Psoas muscle (tissue), 8 donors: Measurements from ENCODE around the gene RASA3. TPM values are rescaled to one million over a fixed set of nuclear protein-coding genes. Genes with fewer than 3 reads are reported as not detected.
"Not testable (repeated sequence)": the region's sequence is repeated elsewhere in the genome, so short reads cannot be mapped to it uniquely, and the experiment has no call there.

ENCODE experiments used
- ATAC-seq, 4 donors: fragments of 200-7000 bp; cut with Tn5 transposase; one replicate each; pipeline ENCODE4 v1.9.1; 2020; ENCODE audit warnings: moderate library complexity in 3 of 4, mild to moderate bottlenecking in 2 of 4
- DNase-seq, 2 donors: peaks; one replicate each; pipeline ENCODE4 v3.0.0-alpha.2; 2020
- H3K27ac ChIP-seq: fragments of 200-600 bp; one replicate; pipeline ENCODE4 v1.8.0; 2022
- H3K27me3 ChIP-seq, 3 donors: fragments of 200-600 bp in 1 of 3; one replicate each; pipeline versions ENCODE4 v1.6.1 to v1.8.0; 2013 to 2022; ENCODE audit warnings: low read length in 2 of 3, mild to moderate bottlenecking in 2 of 3, moderate library complexity in 1 of 3; ENCODE audit not compliant: insufficient read depth in 3 of 3
- H3K36me3 ChIP-seq, 2 donors: fragments of 200-600 bp in 1 of 2; one replicate each; pipeline versions ENCODE4 v1.6.1 to v1.8.0; 2013 to 2022; ENCODE audit warnings: low read depth in 1 of 2, mild to moderate bottlenecking in 1 of 2, moderate library complexity in 1 of 2; ENCODE audit not compliant: insufficient read depth in 1 of 2
- H3K4me1 ChIP-seq: fragments of 200-600 bp; one replicate; pipeline ENCODE4 v1.8.0; 2022
- H3K4me3 ChIP-seq: fragments of 200-600 bp; one replicate; pipeline ENCODE4 v1.8.0; 2022; ENCODE audit warnings: mild to moderate bottlenecking
- H3K9me3 ChIP-seq: fragments of 200-600 bp; one replicate; pipeline ENCODE4 v1.8.0; 2022
- WGBS, 3 donors: extraction: QIAGEN DNeasy Blood & Tissue Kit; methylation state at CpG; one replicate each; pipeline versions ENCODE4 v1.1.6 to v1.1.7; 2013; 5-methylcytosine and 5-hydroxymethylcytosine counted together
- intact Hi-C, 2 donors: fragments of 100-400 bp; cut with DNase I; formaldehyde crosslinking; loops; one replicate each; pipeline versions ENCODE4 v1.11.0 to v1.14.2; 2022
- polyA plus RNA-seq, 3 donors: library from polyadenylated mRNA; stranded (reverse); fragments of 200-250 nt; gene quantifications; one replicate each; pipeline ENCODE4 v1.2.3, GENCODE V29; 2013
- total RNA-seq, 4 donors: library from RNA; stranded (reverse); fragmentation: NEBNext Ultra II Directional in 2 of 4; extraction: Animal tissue kit (Norgen Biotek cat#: 25700) in 2 of 4; gene quantifications; one replicate each; pipeline versions ENCODE4 v1.2.1 to v1.2.4, GENCODE V29; 2021 to 2023
- TF ChIP-seq, protein P1 (sequence below): fragments of 200-600 bp; IDR thresholded peaks from one replicate; pipeline ENCODE4 v1.8.0; 2022; ENCODE audit warnings: antibody characterized with exemption
- donor health status: healthy with polysubstance abuse.
- donor health status: DM: no; HTN: no; CAD: no; lungs with moderate emphysema.
- donor health status: Bipolar disorder and iron deficiency.
- donor health status: healthy.
- donor health status: DM: yes; HTN: yes; CAD: no.
- donor health status: DM: no; HTN: no; CAD: no.
- donor health status: DM: no; HTN: no; CAD: no.
- donor health status: DM: yes; HTN: yes; CAD: no.

The RASA3 gene
- total and polyA plus RNA-seq, 7 donors, result 4.8 to 24.4 (median 13.1) TPM

DNA sequence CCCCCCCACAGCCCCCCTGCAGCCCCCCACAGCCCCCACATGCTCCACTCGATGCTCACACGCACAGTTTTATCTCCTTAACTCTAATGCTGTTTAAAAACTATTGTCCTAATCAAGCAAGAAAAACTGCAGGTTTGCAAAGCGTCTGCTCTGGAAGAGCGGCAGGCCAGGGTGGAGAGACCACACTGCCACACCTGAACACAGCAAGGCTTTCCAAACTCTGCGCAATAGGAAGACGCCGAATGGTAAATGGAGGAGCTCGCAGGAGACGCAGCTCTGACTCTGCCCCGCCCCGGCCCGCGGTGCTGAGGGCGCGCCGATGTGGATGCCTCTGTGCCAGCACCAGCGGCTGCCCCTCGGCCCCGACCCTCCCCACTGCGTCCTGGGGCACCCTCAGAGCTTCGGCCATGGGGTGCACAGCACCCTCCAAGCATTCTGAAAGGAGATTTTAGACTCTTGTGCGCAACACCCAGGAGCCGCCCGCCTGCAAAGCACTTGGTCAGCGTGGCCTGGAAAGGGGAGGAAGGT lies 32.4 kb downstream of the RASA3 start:
- Histone ChIP-seq H3K27me3 (no peaks in the 10 kb centered on the region), H3K27ac (peak overlapping the region; percentile 75), H3K4me3 (no peak overlapping the region), H3K4me1 (peaks cover 38% of the 10 kb centered on the region), H3K36me3 (no peaks in the 10 kb centered on the region), H3K9me3 (no peaks in the 10 kb centered on the region)
- WGBS, 3 donors, result 65 to 81% (median 76%) methylated on average over 25 of the region's 25 CpGs
- intact Hi-C loops, result loop anchor here (5.0 kb wide), 2 partner anchors 33 to 38 kb away; no protein-coding TSS in a partner anchor
- TF ChIP-seq, protein P1, sequence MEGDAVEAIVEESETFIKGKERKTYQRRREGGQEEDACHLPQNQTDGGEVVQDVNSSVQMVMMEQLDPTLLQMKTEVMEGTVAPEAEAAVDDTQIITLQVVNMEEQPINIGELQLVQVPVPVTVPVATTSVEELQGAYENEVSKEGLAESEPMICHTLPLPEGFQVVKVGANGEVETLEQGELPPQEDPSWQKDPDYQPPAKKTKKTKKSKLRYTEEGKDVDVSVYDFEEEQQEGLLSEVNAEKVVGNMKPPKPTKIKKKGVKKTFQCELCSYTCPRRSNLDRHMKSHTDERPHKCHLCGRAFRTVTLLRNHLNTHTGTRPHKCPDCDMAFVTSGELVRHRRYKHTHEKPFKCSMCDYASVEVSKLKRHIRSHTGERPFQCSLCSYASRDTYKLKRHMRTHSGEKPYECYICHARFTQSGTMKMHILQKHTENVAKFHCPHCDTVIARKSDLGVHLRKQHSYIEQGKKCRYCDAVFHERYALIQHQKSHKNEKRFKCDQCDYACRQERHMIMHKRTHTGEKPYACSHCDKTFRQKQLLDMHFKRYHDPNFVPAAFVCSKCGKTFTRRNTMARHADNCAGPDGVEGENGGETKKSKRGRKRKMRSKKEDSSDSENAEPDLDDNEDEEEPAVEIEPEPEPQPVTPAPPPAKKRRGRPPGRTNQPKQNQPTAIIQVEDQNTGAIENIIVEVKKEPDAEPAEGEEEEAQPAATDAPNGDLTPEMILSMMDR, result no peak
- DNase-seq (peak in 1 of 2 donors; percentile 58), ATAC-seq (peak in 3 of 4 donors; percentile 14 to 42 (median 15))

DNA sequence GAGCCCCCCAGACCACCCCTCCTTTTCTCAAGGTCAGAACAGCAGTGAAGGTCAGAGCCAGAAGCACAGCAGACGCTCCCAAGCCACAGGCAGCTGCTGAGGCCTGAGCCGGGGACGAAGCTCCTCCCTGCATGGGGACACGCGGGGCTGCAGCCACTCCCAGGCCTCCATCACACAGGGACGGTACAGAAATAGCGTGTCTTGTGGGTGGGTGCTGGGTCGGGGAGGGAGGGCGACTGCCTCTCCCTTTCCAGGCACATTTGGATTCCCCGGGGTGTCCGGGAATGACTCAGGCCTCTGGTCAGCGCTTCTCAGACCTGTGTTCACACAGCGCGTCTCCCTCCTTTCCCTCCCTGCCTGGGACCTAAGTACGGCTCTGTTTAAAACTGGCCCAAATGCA lies 33.2 kb downstream of the RASA3 start:
- peaks cover 37% of the 10 kb centered on the region for H3K4me1 ChIP-seq
- TF ChIP-seq, protein P1, result no peak
- ATAC-seq (peak; percentile 86 to 91 (median 90)), DNase-seq (peak; percentile 89 to 94)
- H3K36me3 ChIP-seq, result no peaks in the 10 kb centered on the region
- WGBS, 3 donors, result 9 to 45% (median 19%) methylated on average over 12 to 15 of the region's 15 CpGs
- peak overlapping the region; percentile 32 for H3K4me3 ChIP-seq
- no peaks in the 10 kb centered on the region for H3K9me3 ChIP-seq
- peak overlapping the region; percentile 39 for H3K27ac ChIP-seq
- H3K27me3 ChIP-seq, result no peaks in the 10 kb centered on the region
- intact Hi-C loops, result no loop called here

GRCh38 chr13:114098689-114099056 lies 33.8 kb downstream of the RASA3 start:
- DNase-seq, result peak; percentile 10 to 25
- H3K27me3 ChIP-seq, ATAC-seq, intact Hi-C loops, H3K9me3 ChIP-seq, H3K36me3 ChIP-seq: not testable (repeated sequence)
- Histone ChIP-seq H3K4me3 (peak overlapping the region; percentile 32), H3K4me1 (peaks cover 37% of the 10 kb centered on the region), H3K27ac (peak overlapping the region; percentile 39)
- WGBS, 3 donors, result 41 to 77% (median 66%) methylated on average over 5 to 11 of the region's 14 CpGs

- peak overlapping the region; percentile 32 for H3K4me3 ChIP-seq
- H3K4me1 ChIP-seq, result peaks cover 37% of the 10 kb centered on the region
- H3K27me3 ChIP-seq, result no peaks in the 10 kb centered on the region
- whole genome bisulfite sequencing, 3 donors, result 80 to 84% (median 82%) methylated on average over 27 of the region's 27 CpGs
- peak in 1 of 2 donors; percentile 52 for DNase-seq
- H3K27ac ChIP-seq, result peak overlapping the region; percentile 39
- H3K36me3 ChIP-seq, result no peaks in the 10 kb centered on the region
- intact Hi-C loops, result no loop called here
- ATAC-seq, result no peak
- TF ChIP-seq, protein P1, result no peak
- peaks cover 2% of the 10 kb centered on the region for H3K9me3 ChIP-seq
Observed at GRCh38 chr13:114097893-114098688, 34.3 kb downstream of the RASA3 start.

DNA sequence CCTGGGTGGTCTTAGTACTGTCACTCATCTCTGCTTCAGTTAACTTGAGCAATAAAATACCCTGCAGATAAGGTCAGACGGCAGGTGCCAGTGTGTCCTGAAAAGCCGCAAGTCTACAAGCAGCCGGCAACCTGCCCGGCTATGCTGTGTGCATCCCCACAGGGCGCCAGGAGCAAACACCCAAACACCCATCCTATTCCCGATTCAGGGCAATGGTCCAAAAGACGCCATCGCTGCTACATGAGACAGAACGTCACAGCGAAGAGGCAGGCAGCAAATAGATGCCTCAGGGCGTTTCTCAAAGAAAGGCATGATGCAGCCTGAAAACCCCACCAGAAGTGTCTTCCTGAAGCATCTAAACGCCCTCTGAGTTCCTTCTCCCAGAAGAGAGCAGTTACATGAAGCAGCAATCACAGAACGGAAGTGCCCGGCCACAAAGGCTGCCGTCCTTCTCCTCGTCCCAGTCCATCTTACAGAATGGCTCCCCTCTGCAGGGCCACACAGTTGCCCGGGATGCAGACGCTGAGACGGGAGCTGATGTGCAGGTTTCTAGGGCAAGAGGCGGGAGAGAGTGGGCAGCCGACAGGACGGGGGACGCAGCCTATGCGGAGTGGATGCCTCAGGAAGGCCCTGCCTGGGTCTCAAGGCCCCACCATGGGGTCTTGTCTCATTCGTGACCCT lies 35.1 kb downstream of the RASA3 start:
- WGBS, 3 donors, result 83 to 89% (median 84%) methylated on average over 25 of the region's 25 CpGs

More for the DNA sequence above, 35.1 kb downstream of the RASA3 start:
- Histone ChIP-seq H3K9me3 (peaks cover 7% of the 10 kb centered on the region), H3K36me3 (no peaks in the 10 kb centered on the region), H3K4me1 (peaks cover 37% of the 10 kb centered on the region), H3K27me3 (no peaks in the 10 kb centered on the region), H3K4me3 (no peak overlapping the region), H3K27ac (no peak overlapping the region)
- ATAC-seq (no peak), DNase-seq (peak in 1 of 2 donors; percentile 50)
- intact Hi-C loops, result no loop called here
- TF ChIP-seq, protein P1, result no peak
